GM13977 (cell line): ENCODE data around the gene PLEKHM3.
A peak's percentile ranks its signal among the peaks of the same experiment; 100 is the strongest.

Source experiments
- DNase-seq: peaks from one replicate; pipeline ENCODE4 v3.0.0; 2012; ENCODE audit warnings: low spot score
- CTCF ChIP-seq: IDR thresholded peaks from 2 replicates; pipeline ENCODE4 v1.5.1; 2012; ENCODE audit warnings: mild to moderate bottlenecking, control low read depth; ENCODE audit not compliant: insufficient read depth; ENCODE audit errors: extremely low read depth, missing control alignments
- in situ Hi-C: fragments of 300-500 bp; cut with MboI; formaldehyde crosslinking; loops from one replicate; pipeline ENCODE4 v1.12.0; 2022; ENCODE audit warnings: low sequenced_read_pairs, low pct_unique_long_range_greater_than_20kb, mixed read lengths, inconsistent platforms; ENCODE audit not compliant: unreplicated experiment

Gene PLEKHM3

DNA sequence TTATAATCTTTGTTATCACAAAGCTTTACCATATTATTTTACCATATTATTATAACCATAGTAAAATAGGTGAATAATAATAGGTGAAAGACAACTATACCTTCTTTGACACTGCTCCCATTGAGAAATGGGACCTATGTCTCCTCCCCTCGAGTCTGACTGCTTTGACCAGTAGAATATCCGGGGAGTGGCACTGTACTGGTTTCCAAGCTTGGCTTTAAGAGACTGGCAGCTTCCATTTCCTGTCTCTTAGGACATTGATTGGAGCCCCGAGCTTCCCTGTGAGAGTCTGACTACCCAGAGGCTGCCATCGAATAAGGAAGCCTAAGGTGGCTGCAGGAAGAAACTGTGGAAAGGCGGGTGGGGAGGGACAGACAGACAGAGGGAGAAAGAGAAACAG, 40.1 kb upstream of the PLEKHM3 start:
- no peak for TF ChIP-seq CTCF
- in situ Hi-C loops, result loop anchor here (10.0 kb wide), 1 partner anchor 321 kb away; no protein-coding TSS in a partner anchor
- DNase-seq, result no peak

DNA sequence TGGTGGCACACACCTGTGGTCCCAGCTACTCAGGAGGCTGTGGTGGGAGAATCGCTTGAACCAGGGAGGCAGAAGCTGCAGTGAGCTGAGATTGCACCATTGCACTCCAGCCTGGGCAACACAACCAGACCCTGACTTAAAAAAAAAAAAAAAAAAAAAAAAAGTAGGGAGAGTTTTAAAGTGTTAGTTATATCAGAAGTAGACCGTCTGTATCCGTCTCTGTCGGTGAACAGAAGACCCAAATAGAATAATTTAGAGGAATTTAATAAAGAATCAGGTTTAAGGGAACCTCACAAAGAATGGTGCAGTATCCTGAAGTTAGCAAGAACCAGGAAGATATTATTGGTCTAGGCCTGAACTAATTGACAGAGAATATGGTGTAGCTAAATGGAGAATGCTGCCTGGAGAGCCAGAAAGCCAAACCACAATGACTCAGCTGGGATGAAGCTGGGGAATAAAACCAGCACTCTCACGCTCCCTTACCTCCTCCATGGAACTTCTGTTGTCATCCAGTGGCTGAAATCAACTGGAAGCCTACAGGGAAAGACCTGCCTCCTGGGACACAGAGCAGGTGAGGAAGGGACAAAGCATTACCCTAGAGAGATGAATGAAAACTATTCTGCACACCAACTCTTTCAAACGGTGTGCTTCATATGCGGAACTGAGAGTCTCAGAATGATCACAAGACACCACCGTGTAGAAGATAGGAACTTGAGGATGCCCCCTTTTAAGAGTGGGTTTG, 39.1 kb upstream of the PLEKHM3 start:
- TF ChIP-seq CTCF, result no peak
- no peak for DNase-seq
- in situ Hi-C loops, result loop anchor here (10.0 kb wide), 1 partner anchor 320 kb away; no protein-coding TSS in a partner anchor

- DNase-seq, result no peak
- TF ChIP-seq CTCF, result no peak
Measured at GRCh38 chr2:208062961-208063360, 37.6 kb upstream of the PLEKHM3 start.

GRCh38 chr2:208062113-208062512, 36.8 kb upstream of the PLEKHM3 start:
- peak; percentile 40 for TF ChIP-seq CTCF
- in situ Hi-C loops, result loop anchor here (10.0 kb wide), 1 partner anchor 317 kb away; no protein-coding TSS in a partner anchor
- DNase-seq, result no peak

More at GRCh38 chr2:208062961-208063360, 37.6 kb upstream of the PLEKHM3 start:
- in situ Hi-C loops, result loop anchor here (10.0 kb wide), 1 partner anchor 318 kb away; no protein-coding TSS in a partner anchor

DNA sequence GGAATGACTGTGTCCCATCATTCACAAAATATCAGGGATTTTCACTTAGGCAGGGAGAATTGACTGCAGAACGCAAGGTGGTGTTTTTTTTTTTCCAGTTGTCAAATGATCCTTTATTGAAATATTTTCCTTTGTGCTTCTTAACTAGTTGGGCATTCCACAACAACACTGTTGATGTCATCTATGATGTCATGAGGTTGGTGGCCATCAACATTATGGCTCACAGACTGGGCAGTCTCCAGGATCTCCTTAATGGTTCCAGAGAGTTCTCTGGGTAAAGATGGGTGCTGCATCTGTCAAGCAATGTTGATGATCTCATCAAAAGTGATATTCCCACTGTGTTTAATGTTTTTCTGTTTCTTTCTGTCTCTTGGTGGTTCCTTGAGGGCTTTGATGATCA, 31.8 kb upstream of the PLEKHM3 start:
- TF ChIP-seq CTCF, result no peak
- no peak for DNase-seq
- in situ Hi-C loops, result no loop called here

- in situ Hi-C loops, result no loop called here
- no peak for TF ChIP-seq CTCF
- no peak for DNase-seq
Measured at GRCh38 chr2:208049441-208049840, 24.1 kb upstream of the PLEKHM3 start.
